Activated naive CD4-positive, alpha-beta T cell treated with anti-CD3 and anti-CD28 coated beads for 36 hours (primary cell): ENCODE results near the gene TCTN1. TPM values are rescaled to one million over a fixed set of nuclear protein-coding genes. Genes with fewer than 3 reads are reported as not detected.
"Not testable (repeated sequence)": the region's sequence is repeated elsewhere in the genome, so short reads cannot be mapped to it uniquely, and the experiment has no call there.

Experiments used
- CTCF ChIA-PET: fragments of 350-600 bp; sonication (Branson Sonifier 250); formaldehyde crosslinking; loops from one replicate; lab custom pipeline; 2021; ENCODE audit warnings: antibody characterized with exemption; lab: Charles Lee
- DNase-seq: peaks from one replicate; pipeline ENCODE4 v3.0.0-alpha.2; 2020
- H3K27ac Mint-ChIP-seq: one replicate; pipeline ENCODE4 v1.8.0; 2021; ENCODE audit warnings: mild to moderate bottlenecking, mixed read lengths
- H3K27me3 Mint-ChIP-seq: one replicate; pipeline ENCODE4 v1.8.0; 2021; ENCODE audit warnings: low read depth, mixed read lengths
- H3K36me3 Mint-ChIP-seq: one replicate; pipeline ENCODE4 v1.8.0; 2021; ENCODE audit warnings: low read depth, mixed read lengths
- H3K4me1 Mint-ChIP-seq: one replicate; pipeline ENCODE4 v1.8.0; 2021; ENCODE audit warnings: low read depth, mixed read lengths
- H3K4me3 Mint-ChIP-seq: one replicate; pipeline ENCODE4 v1.8.0; 2021; ENCODE audit warnings: mild to moderate bottlenecking, moderate library complexity, mixed read lengths
- H3K9me3 Mint-ChIP-seq: one replicate; pipeline ENCODE4 v1.8.0; 2021; ENCODE audit warnings: mixed read lengths
- intact Hi-C: fragments of 100-400 bp; cut with micrococcal nuclease; formaldehyde crosslinking; loops from one replicate; pipeline ENCODE4 v1.15.1; 2023
- total RNA-seq, 2 experiments: library from RNA; stranded (reverse); gene quantifications; one replicate each; pipeline ENCODE4 v1.2.3, GENCODE V29; 2021

Gene TCTN1
- total RNA-seq, 2 experiments from 2014 or later: 5.2 to 5.8 TPM

DNA sequence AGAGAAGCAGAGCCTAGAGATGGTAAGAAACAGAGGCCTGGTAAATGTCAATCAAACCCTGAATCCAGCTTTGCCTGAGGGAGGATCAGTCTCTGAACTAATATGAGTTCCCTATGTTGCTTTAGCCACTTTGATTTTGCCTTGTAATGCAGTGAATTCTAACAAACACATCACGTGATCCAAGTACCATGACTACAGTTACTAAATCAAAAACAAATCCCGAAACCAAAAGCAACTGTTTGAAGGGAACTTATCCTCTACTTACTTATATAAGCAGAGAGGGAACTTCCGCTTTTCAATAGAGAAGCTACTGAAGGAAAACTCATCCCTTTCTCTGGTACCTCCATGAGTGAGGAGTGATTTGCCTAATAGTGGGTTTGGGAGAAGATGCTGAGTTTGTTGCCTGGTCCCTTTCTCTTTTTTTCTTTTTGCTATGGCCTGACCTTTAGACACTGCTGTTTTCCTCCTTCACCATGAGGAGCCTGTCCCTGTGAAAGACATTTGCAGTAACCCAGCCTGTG is 23.1 kb upstream of the TCTN1 start:
- H3K36me3 Mint-ChIP-seq: no peaks in the 10 kb centered on the region
- no peak for DNase-seq
- CTCF ChIA-PET: interaction anchor here (0.7 to 4.2 kb wide), 5 partner anchors 9 to 69 kb away, joined by 3 to 30 read pairs (median 4); no protein-coding TSS in a partner anchor
- intact Hi-C loops: loop anchor here (1.0 to 2.0 kb wide), 3 partner anchors 13 to 122 kb away; partner anchors contain the start of genes FAM216A and GPN3
- no peaks in the 10 kb centered on the region for H3K27me3 Mint-ChIP-seq
- peaks cover 31% of the 10 kb centered on the region for H3K4me1 Mint-ChIP-seq
- H3K4me3 Mint-ChIP-seq: peak overlapping the region; percentile 21
- no peaks in the 10 kb centered on the region for H3K9me3 Mint-ChIP-seq
- peak overlapping the region; percentile 90 for H3K27ac Mint-ChIP-seq

GRCh38 chr12:110591451-110592051 is 22.4 kb upstream of the TCTN1 start:
- intact Hi-C loops: loop anchor here (1.0 to 2.0 kb wide), 3 partner anchors 13 to 123 kb away; partner anchors contain the start of genes FAM216A and GPN3
- peaks cover 29% of the 10 kb centered on the region for H3K4me1 Mint-ChIP-seq
- no peaks in the 10 kb centered on the region for H3K27me3 Mint-ChIP-seq
- H3K9me3 Mint-ChIP-seq: no peaks in the 10 kb centered on the region
- no peaks in the 10 kb centered on the region for H3K36me3 Mint-ChIP-seq
- H3K4me3 Mint-ChIP-seq: peak overlapping the region; percentile 21
- DNase-seq: no peak
- peak overlapping the region; percentile 90 for H3K27ac Mint-ChIP-seq
- CTCF ChIA-PET: interaction anchor here (0.7 to 4.2 kb wide), 4 partner anchors 8 to 69 kb away, joined by 3 to 30 read pairs (median 6); no protein-coding TSS in a partner anchor

GRCh38 chr12:110592078-110592477 is 21.9 kb upstream of the TCTN1 start:
- no peaks in the 10 kb centered on the region for H3K9me3 Mint-ChIP-seq
- no peaks in the 10 kb centered on the region for H3K27me3 Mint-ChIP-seq
- no peak for DNase-seq
- CTCF ChIA-PET: interaction anchor here (2.7 to 4.2 kb wide), 2 partner anchors 7 to 10 kb away, joined by 9 to 30 read pairs; no protein-coding TSS in a partner anchor
- no peak overlapping the region for H3K27ac Mint-ChIP-seq
- peaks cover 29% of the 10 kb centered on the region for H3K4me1 Mint-ChIP-seq
- intact Hi-C loops: no loop called here
- H3K36me3 Mint-ChIP-seq: no peaks in the 10 kb centered on the region
- H3K4me3 Mint-ChIP-seq: no peak overlapping the region

GRCh38 chr12:110592919-110593318 is 21.0 kb upstream of the TCTN1 start:
- H3K9me3 Mint-ChIP-seq, H3K27me3 Mint-ChIP-seq, H3K36me3 Mint-ChIP-seq, H3K27ac Mint-ChIP-seq, DNase-seq, H3K4me3 Mint-ChIP-seq, intact Hi-C loops: not testable (repeated sequence)
- H3K4me1 Mint-ChIP-seq: peaks cover 29% of the 10 kb centered on the region
- CTCF ChIA-PET: interaction anchor here (0.9 to 4.2 kb wide), 3 partner anchors 9 to 55 kb away, joined by 3 to 30 read pairs (median 4); no protein-coding TSS in a partner anchor

DNA sequence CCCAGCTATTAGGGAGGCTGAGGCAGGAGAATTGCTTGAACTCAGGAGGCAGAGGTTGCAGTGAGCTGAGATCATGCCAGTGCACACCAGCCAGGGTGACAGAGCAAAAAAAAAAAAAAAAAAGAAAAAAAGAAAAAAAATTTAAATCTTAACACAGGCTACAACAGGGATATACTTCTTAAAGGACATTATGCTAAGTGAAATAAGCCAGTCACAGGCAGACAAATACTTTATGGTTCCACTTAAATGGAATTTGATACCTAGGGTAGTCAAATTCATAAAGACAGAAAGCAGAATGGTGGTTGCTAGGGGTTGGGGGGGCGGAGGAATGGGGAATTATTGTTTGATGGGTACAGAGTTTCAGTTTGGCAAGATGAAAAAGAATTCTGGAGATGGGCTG is 16.0 kb upstream of the TCTN1 start:
- H3K9me3 Mint-ChIP-seq: no peaks in the 10 kb centered on the region
- DNase-seq: no peak

GRCh38 chr12:110599334-110599733 is 14.6 kb upstream of the TCTN1 start:
- CTCF ChIA-PET: interaction anchor here (0.9 to 8.1 kb wide), 14 partner anchors 9 to 168 kb away, joined by 3 to 199 read pairs (median 32); partner anchors contain the start of genes ARPC3, FAM216A, GPN3 and RAD9B
- no peak for DNase-seq
- no peak overlapping the region for H3K4me3 Mint-ChIP-seq
- no peaks in the 10 kb centered on the region for H3K9me3 Mint-ChIP-seq
- intact Hi-C loops: no loop called here
- H3K36me3 Mint-ChIP-seq: no peaks in the 10 kb centered on the region
- peaks cover 6% of the 10 kb centered on the region for H3K4me1 Mint-ChIP-seq
- H3K27ac Mint-ChIP-seq: no peak overlapping the region
- H3K27me3 Mint-ChIP-seq: no peaks in the 10 kb centered on the region

More for the DNA sequence above, 16.0 kb upstream of the TCTN1 start:
- Mint-ChIP-seq H3K27me3 (no peaks in the 10 kb centered on the region), H3K4me3 (no peak overlapping the region), H3K4me1 (peaks cover 6% of the 10 kb centered on the region), H3K27ac (no peak overlapping the region), H3K36me3 (no peaks in the 10 kb centered on the region)
- CTCF ChIA-PET: interaction anchor here (0.8 to 7.0 kb wide), 4 partner anchors 13 to 96 kb away, joined by 3 to 126 read pairs (median 36); partner anchors contain the start of genes RAD9B and VPS29
- intact Hi-C loops: no loop called here

DNA sequence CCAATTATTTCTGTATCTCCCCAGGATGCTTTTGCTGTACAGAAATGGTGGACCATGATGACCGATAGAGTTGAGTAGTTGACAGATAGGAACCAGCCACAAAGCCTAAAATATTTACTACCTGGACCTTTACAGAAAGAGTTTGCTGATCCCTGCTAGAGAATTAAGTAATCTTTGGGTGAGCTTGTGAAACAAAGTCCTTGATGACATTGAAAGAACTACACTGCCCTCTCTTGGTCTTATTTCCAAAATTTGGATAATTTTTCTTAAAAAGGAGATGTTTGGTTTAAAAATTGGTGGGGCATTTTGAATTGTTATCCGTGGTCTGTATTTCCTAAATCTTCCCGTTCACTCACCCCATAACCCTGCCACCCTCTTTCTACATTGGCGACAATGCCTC is 13.7 kb upstream of the TCTN1 start:
- H3K36me3 Mint-ChIP-seq: no peaks in the 10 kb centered on the region
- CTCF ChIA-PET: interaction anchor here (0.5 to 8.1 kb wide), 29 partner anchors 9 to 499 kb away, joined by 3 to 199 read pairs (median 8); partner anchors contain the start of genes ARPC3, FAM216A, GPN3 and RAD9B
- H3K4me3 Mint-ChIP-seq: no peak overlapping the region
- H3K27me3 Mint-ChIP-seq: no peaks in the 10 kb centered on the region
- H3K4me1 Mint-ChIP-seq: peaks cover 6% of the 10 kb centered on the region
- H3K27ac Mint-ChIP-seq: no peak overlapping the region
- intact Hi-C loops: loop anchor here (1.0 to 5.0 kb wide), 4 partner anchors 48 to 499 kb away; no protein-coding TSS in a partner anchor
- no peaks in the 10 kb centered on the region for H3K9me3 Mint-ChIP-seq
- DNase-seq: no peak

GRCh38 chr12:110602085-110602814 is 11.7 kb upstream of the TCTN1 start:
- peak; percentile 64 for DNase-seq
- H3K4me1 Mint-ChIP-seq: peaks cover 11% of the 10 kb centered on the region
- H3K27me3 Mint-ChIP-seq, H3K27ac Mint-ChIP-seq, H3K36me3 Mint-ChIP-seq, H3K4me3 Mint-ChIP-seq, H3K9me3 Mint-ChIP-seq: not testable (repeated sequence)
- CTCF ChIA-PET: interaction anchor here (0.5 to 8.1 kb wide), 52 partner anchors 9 to 501 kb away, joined by 3 to 199 read pairs (median 5); partner anchors contain the start of genes ARPC3, FAM216A, GPN3 and RAD9B
- intact Hi-C loops: loop anchor here (1.0 to 5.0 kb wide), 6 partner anchors 90 to 286 kb away; partner anchors contain the start of gene ARPC3

GRCh38 chr12:110606253-110606611 is 7.7 kb upstream of the TCTN1 start:
- no peak for DNase-seq
- H3K9me3 Mint-ChIP-seq: no peaks in the 10 kb centered on the region
- intact Hi-C loops: no loop called here
- H3K36me3 Mint-ChIP-seq: no peaks in the 10 kb centered on the region
- peak overlapping the region; percentile 82 for H3K27ac Mint-ChIP-seq
- H3K27me3 Mint-ChIP-seq: no peaks in the 10 kb centered on the region
- H3K4me3 Mint-ChIP-seq: peak overlapping the region; percentile 74
- peaks cover 7% of the 10 kb centered on the region for H3K4me1 Mint-ChIP-seq
- CTCF ChIA-PET: interaction anchor here (0.5 to 8.1 kb wide), 7 partner anchors 9 to 282 kb away, joined by 3 to 199 read pairs (median 4); partner anchors contain the start of gene TCTN1

GRCh38 chr12:110613071-110613770 is 708 bp upstream of the TCTN1 start:
- no peaks in the 10 kb centered on the region for H3K9me3 Mint-ChIP-seq
- no peaks in the 10 kb centered on the region for H3K27me3 Mint-ChIP-seq
- H3K4me3 Mint-ChIP-seq: peak overlapping the region; percentile 84
- CTCF ChIA-PET: interaction anchor here (0.6 to 6.0 kb wide), 5 partner anchors 10 to 84 kb away, joined by 3 to 53 read pairs (median 3); no protein-coding TSS in a partner anchor
- no peaks in the 10 kb centered on the region for H3K36me3 Mint-ChIP-seq
- intact Hi-C loops: no loop called here
- peaks cover 13% of the 10 kb centered on the region for H3K4me1 Mint-ChIP-seq
- peak overlapping the region; percentile 84 for H3K27ac Mint-ChIP-seq
- DNase-seq: no peak

GRCh38 chr12:110615171-110615570 is 1.2 kb downstream of the TCTN1 start:
- H3K4me1 Mint-ChIP-seq: peaks cover 25% of the 10 kb centered on the region
- intact Hi-C loops: no loop called here
- CTCF ChIA-PET: interaction anchor here (0.6 to 6.0 kb wide), 4 partner anchors 12 to 212 kb away, joined by 3 to 53 read pairs (median 4); partner anchors contain the start of gene FAM216A
- no peak for DNase-seq
- H3K9me3 Mint-ChIP-seq: no peaks in the 10 kb centered on the region
- H3K27me3 Mint-ChIP-seq: no peaks in the 10 kb centered on the region
- H3K36me3 Mint-ChIP-seq: no peaks in the 10 kb centered on the region
- H3K4me3 Mint-ChIP-seq: peak overlapping the region; percentile 49
- no peak overlapping the region for H3K27ac Mint-ChIP-seq
